HG02852 (cell line): ENCODE data around the gene SPON2.

Experiments used
- ATAC-seq: cut with Tn5 transposase; IDR thresholded peaks from one replicate; pipeline ENCODE4 v1.9.1; 2021; ENCODE audit warnings: mild to moderate bottlenecking, moderate library complexity; ENCODE audit not compliant: unreplicated experiment

The SPON2 gene

GRCh38 chr4:1195109-1195671 lies 22.8 kb upstream of the SPON2 start:
- no peak for ATAC-seq

- ATAC-seq = no peak
These were observed 21.9 kb upstream of the SPON2 start for GRCh38 chr4:1194010-1194900.

- ATAC-seq = no peak
These were observed 21.0 kb upstream of the SPON2 start for GRCh38 chr4:1193206-1194009.

- ATAC-seq = no peak
These were observed 20.3 kb upstream of the SPON2 start for GRCh38 chr4:1192493-1193205.

GRCh38 chr4:1192091-1192492 lies 19.7 kb upstream of the SPON2 start:
- no peak for ATAC-seq

- ATAC-seq = no peak
These were observed 19.2 kb upstream of the SPON2 start for GRCh38 chr4:1191621-1192020.

- ATAC-seq = no peak
These were observed 14.8 kb upstream of the SPON2 start for GRCh38 chr4:1187182-1187581.

- no peak for ATAC-seq
These were observed 11.8 kb upstream of the SPON2 start for GRCh38 chr4:1183985-1184773.

GRCh38 chr4:1182313-1182712 lies 9.9 kb upstream of the SPON2 start:
- ATAC-seq = no peak

GRCh38 chr4:1180663-1181062 lies 8.3 kb upstream of the SPON2 start:
- ATAC-seq = no peak

- no peak for ATAC-seq
These were observed 7.6 kb upstream of the SPON2 start for GRCh38 chr4:1179976-1180375.

GRCh38 chr4:1179089-1179441 lies 6.7 kb upstream of the SPON2 start:
- no peak for ATAC-seq

- no peak for ATAC-seq
These were observed 6.1 kb upstream of the SPON2 start for GRCh38 chr4:1178300-1179088.

GRCh38 chr4:1177274-1178141 lies 5.1 kb upstream of the SPON2 start:
- ATAC-seq = no peak

GRCh38 chr4:1176398-1177273 lies 4.3 kb upstream of the SPON2 start:
- no peak for ATAC-seq

GRCh38 chr4:1175635-1176229 lies 3.3 kb upstream of the SPON2 start:
- ATAC-seq = no peak

GRCh38 chr4:1174941-1175634 lies 2.7 kb upstream of the SPON2 start:
- no peak for ATAC-seq
